22Rv1 (cell line): Measurements from ENCODE around the gene DBF4.

Experiments
- ZFX ChIP-seq: fragments of 450-650 bp; IDR thresholded peaks from 2 replicates; pipeline ENCODE4 v1.6.1; 2017; ENCODE audit warnings: antibody characterized with exemption, borderline replicate concordance
- TF ChIP-seq, protein P1 (sequence below): fragments of 450-650 bp; IDR thresholded peaks from 2 replicates; pipeline ENCODE4 v1.5.1; 2017; ENCODE audit warnings: mild to moderate bottlenecking

DNA sequence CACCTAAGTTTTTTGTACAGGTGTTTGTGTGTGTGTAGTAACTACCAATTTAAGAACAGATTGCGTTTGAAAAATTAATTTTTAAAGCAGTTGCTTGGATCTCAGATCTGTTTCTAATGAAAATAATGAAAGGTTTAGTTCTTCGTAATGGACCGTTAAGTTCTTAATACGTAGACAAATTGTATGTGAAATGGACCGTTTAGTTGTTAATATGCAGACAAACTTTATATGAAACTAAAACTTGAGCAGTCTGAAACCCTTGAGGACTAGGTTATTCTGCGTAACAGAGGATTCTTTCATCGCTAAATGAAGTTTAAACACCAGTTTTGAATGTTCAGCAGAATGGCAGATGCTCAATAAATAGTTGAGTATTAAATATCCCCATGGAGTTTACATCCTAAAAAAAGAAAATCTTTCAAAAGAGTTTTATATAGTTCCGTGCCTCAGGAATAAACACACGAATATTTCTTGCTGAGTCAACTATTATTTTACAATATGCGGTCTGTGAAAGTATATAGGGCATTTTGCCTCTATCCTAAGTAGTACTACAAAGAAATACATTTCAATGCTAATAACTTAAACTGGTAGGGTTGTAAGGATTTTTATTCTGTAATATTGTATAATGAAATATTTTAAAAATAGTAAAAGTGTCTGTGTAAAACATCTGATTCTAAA lies 1.2 kb downstream of the DBF4 start:
- TF ChIP-seq, protein P1, sequence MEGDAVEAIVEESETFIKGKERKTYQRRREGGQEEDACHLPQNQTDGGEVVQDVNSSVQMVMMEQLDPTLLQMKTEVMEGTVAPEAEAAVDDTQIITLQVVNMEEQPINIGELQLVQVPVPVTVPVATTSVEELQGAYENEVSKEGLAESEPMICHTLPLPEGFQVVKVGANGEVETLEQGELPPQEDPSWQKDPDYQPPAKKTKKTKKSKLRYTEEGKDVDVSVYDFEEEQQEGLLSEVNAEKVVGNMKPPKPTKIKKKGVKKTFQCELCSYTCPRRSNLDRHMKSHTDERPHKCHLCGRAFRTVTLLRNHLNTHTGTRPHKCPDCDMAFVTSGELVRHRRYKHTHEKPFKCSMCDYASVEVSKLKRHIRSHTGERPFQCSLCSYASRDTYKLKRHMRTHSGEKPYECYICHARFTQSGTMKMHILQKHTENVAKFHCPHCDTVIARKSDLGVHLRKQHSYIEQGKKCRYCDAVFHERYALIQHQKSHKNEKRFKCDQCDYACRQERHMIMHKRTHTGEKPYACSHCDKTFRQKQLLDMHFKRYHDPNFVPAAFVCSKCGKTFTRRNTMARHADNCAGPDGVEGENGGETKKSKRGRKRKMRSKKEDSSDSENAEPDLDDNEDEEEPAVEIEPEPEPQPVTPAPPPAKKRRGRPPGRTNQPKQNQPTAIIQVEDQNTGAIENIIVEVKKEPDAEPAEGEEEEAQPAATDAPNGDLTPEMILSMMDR = no peak
- TF ChIP-seq ZFX = no peak
